SK-N-MC (cell line): Measurements from ENCODE around the gene POU5F1.
A peak's percentile ranks its signal among the peaks of the same experiment; 100 is the strongest.

Experiments used
- DNase-seq: peaks from one replicate; pipeline ENCODE4 v3.0.0-alpha.2; 2011; ENCODE audit warnings: low read depth, low spot score
- H3K27ac ChIP-seq: fragments of 200-600 bp; sonication (generic); 2 replicates; pipeline ENCODE4 v1.5.1; 2016; ENCODE audit warnings: mixed run types
- H3K36me3 ChIP-seq: fragments of 200-600 bp; sonication (generic); 2 replicates; pipeline ENCODE4 v1.6.1; 2017; ENCODE audit warnings: antibody characterized with exemption, low read length, mixed read lengths; ENCODE audit not compliant: insufficient read depth
- H3K4me3 ChIP-seq: fragments of 200-600 bp; sonication (generic); 2 replicates; pipeline ENCODE4 v1.5.1; 2016
- H3K9ac ChIP-seq: fragments of 200-600 bp; sonication (generic); 2 replicates; pipeline ENCODE4 v1.8.0; 2017; ENCODE audit warnings: mixed run types, mixed read lengths; ENCODE audit not compliant: insufficient read length
- H3K9me3 ChIP-seq: fragments of 200-600 bp; sonication (generic); 2 replicates; pipeline ENCODE4 v1.6.1; 2017; ENCODE audit warnings: low read depth, mild to moderate bottlenecking, antibody characterized with exemption, low read length, moderate library complexity, mixed read lengths
- EZH2 ChIP-seq: fragments of 200-600 bp; sonication (generic); IDR thresholded peaks from one replicate; pipeline ENCODE4 v1.6.1; 2017; ENCODE audit warnings: antibody characterized with exemption
- FOXP2 ChIP-seq: optimal IDR thresholded peaks from 2 replicates; pipeline ENCODE3; 2011; ENCODE audit warnings: mild to moderate bottlenecking, moderate library complexity; ENCODE audit not compliant: insufficient read depth; ENCODE audit errors: extremely low read length, control extremely low read depth
- POLR2AphosphoS5 ChIP-seq: IDR thresholded peaks from 2 replicates; pipeline ENCODE4 v1.6.1; 2012; ENCODE audit warnings: mild to moderate bottlenecking, low read depth, low read length, borderline replicate concordance

The POU5F1 gene

DNA sequence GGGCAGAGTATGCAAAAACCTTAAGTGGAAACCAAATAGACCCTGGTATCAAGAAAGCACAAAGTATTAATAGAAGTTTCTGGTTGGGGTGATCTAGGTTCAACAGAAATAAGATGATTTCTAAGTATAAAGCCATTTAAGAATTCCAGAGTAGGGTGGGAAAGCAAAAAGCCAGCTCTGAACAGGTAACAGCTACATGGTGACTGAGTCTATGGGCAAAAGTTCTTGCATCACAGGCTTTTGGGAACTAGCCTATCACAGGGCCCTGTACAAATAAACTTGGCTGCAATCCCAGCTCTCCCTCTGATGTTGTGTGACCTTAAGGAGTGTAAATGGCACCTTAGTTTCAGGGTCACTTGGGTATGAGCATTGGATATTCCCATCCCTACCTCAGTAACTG is 6.6 kb downstream of the POU5F1 start:
- TF ChIP-seq EZH2 (no peak), FOXP2 (no peak), POLR2AphosphoS5 (no peak)
- H3K4me3 ChIP-seq = no peak overlapping the region
- H3K9ac ChIP-seq = no peak overlapping the region
- H3K36me3 ChIP-seq = peaks cover 6% of the 10 kb centered on the region; the same call in 1 of the 2 replicates
- no peak overlapping the region for H3K27ac ChIP-seq
- no peak for DNase-seq
- no peaks in the 10 kb centered on the region for H3K9me3 ChIP-seq

DNA sequence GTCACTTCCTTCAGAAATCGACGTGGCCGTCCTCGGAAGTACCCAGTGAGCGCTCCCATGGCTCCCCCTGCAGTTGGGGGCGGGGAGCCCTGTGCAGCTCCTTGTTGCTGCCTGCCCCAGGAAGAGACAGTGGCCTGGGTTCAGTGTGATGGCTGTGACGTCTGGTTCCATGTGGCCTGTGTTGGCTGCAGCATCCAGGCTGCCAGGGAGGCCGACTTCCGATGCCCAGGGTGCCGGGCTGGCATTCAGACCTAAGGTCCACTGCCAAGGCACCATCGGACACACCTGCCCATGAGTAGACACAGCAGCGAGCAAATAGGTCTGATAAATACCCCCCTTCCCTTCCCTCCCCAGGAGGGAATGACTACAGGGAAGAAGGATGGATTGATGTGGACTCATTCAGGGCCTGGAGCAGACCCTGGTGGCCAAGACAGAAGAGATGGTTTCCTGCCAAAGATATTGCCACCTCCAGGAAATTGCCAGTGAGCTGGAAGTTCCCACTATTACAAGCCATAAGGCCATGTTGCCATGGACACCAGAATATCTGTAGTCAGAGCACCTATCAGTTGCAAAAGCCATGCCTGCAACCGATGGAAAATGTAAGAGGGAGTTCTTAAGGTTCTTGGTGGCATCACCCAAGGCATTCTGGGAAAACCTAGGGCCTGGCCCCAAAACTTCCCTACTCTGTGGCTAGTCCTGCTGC is 7.9 kb downstream of the POU5F1 start:
- no peak overlapping the region for H3K4me3 ChIP-seq
- TF ChIP-seq POLR2AphosphoS5 (no peak), FOXP2 (no peak), EZH2 (no peak)
- no peaks in the 10 kb centered on the region for H3K9me3 ChIP-seq
- H3K36me3 ChIP-seq = peaks cover 6% of the 10 kb centered on the region; the same call in 1 of the 2 replicates
- no peak overlapping the region for H3K27ac ChIP-seq
- DNase-seq = no peak
- H3K9ac ChIP-seq = no peak overlapping the region

DNA sequence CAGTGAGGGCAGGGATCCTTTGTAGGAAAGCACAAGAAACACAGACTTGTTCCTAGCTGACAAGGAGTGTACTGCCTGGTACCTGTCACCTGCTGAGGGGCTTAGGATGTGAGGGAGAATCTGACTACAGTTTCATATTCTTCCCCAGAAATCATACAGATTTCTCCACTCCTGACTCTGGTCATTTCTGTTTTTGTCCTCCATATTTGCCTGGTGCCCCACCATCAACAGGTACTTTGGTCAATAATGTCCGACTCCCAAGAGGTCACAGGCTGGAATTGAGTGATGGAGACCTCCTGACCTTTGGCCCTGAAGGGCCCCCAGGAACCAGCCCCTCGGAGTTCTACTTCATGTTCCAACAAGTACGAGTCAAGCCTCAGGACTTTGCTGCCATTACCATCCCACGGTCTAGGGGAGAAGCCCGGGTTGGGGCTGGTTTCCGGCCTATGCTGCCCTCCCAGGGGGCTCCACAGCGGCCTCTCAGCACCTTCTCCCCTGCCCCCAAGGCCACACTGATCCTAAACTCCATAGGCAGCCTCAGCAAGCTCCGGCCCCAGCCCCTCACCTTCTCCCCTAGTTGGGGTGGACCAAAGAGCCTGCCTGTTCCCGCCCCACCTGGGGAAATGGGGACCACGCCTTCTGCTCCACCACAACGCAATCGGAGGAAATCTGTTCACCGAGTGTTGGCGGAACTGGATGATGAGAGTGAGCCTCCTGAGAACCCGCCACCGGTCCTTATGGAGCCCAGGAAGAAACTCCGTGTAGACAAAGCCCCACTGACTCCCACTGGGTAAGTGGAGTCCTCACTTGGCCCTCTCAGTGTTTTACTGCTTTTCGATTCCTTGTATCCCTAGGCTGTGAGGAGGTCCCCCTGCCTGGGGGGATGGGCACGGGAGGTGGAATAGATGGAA is 9.0 kb downstream of the POU5F1 start:
- Histone ChIP-seq H3K4me3 (no peak overlapping the region), H3K9ac (no peak overlapping the region), H3K36me3 (peaks cover 9% of the 10 kb centered on the region; the same call in 1 of the 2 replicates), H3K9me3 (no peaks in the 10 kb centered on the region), H3K27ac (no peak overlapping the region)
- TF ChIP-seq FOXP2 = no peak
- TF ChIP-seq POLR2AphosphoS5 = no peak
- TF ChIP-seq EZH2 = no peak
- no peak for DNase-seq

DNA sequence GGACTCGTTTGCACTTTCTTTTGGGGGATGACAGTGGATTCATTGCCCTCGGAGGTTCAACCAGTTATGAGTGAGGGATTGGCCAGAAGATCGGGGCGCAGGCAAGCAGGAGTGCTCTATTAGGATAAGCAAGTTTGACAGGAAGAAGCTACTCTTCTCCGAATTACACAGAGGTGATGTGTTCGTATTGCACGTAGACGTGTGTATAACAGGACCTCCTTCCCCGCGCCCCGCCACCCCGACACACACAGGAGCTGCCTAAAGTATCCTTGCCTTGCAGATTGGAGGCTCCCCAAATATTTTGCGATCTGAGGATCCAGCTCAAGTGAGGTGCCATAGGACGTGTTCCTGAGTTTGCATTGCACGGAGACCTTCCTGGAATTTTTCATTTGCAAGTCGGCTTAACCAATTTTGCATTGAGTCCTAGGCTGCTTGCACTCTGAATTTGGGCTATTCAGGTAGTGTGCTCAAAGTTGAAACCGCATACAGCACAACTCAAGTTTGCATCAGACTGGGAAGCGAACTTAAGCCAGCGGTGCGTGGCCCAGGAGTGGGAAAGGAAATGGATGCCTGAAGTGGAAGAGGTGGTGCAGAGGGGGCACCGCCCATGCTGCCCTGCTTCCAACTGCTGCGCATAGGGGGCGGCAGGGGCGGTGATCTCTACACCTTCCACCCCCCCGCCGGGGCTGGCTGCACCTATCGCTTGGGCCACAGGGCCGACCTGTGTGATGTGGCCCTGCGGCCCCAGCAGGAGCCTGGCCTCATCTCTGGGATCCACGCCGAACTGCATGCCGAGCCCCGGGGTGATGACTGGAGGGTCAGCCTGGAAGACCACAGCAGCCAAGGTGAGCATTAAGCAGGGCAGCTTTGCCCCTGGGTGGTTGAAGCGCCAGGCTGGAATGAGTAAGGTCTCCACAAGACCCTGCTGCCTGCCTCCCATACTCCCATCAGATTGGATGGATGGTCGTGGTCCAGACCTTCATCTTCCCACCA is 11.3 kb downstream of the POU5F1 start:
- peak overlapping the region; percentile 80 for H3K9ac ChIP-seq
- TF ChIP-seq POLR2AphosphoS5 = no peak
- TF ChIP-seq FOXP2 = no peak
- no peaks in the 10 kb centered on the region for H3K9me3 ChIP-seq
- DNase-seq = no peak
- H3K27ac ChIP-seq = no peak overlapping the region
- peaks cover 19% of the 10 kb centered on the region; the same call in 1 of the 2 replicates for H3K36me3 ChIP-seq
- peak overlapping the region; percentile 91 for H3K4me3 ChIP-seq

DNA sequence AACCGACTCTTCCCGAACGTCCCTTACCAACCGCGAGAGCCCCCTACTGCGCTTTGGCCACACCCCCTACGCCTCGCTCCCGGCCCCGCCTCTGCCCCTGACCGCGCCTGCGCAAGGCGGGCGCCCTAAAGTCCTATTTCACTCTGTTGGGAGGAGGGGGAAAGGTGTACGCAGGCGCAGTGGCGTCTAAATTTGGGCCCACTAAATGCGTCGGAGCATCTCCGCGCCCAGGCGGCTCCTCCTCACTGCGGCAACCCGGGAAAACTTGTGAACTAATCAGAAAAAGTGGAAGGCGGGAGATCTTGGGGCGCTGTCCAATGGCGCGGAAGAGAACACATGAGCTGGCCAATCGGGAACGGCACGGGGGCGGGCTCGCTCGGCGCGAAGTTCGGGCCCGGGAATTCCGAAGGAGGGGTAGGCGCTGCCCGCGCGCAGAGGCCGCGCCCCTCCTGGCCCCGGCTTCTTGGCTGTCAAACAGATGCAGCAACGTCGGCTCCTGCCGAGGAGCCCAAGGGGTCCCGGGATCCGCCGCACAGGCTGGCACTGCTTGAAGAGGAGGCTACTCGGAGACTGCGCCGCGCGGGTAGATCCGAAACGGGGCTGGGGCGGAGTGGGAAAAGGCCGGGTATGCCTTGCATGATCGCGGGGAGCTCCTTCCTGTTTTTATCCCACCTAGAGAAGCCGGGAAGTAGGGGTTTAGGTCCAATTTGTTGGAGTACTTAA is 12.2 kb downstream of the POU5F1 start, which contains the start of gene TCF19:
TSS of gene TCF19 (plus strand) at position 450 of the 723 bp plus-strand sequence. CDS start 881 bp downstream, outside the sequence.
- Histone ChIP-seq H3K4me3 (peak within 1 kb of the TSS; percentile 91), H3K9ac (peak within 1 kb of the TSS; percentile 90), H3K27ac (peak within 1 kb of the TSS; percentile 72; the same call in 1 of the 2 replicates), H3K36me3 (peaks cover 19% of the 10 kb centered on the region; the same call in 1 of the 2 replicates), H3K9me3 (no peaks in the 10 kb centered on the region)
- TF ChIP-seq POLR2AphosphoS5 = peak; percentile 78
- no peak for TF ChIP-seq FOXP2
- DNase-seq = peak; percentile 100

DNA sequence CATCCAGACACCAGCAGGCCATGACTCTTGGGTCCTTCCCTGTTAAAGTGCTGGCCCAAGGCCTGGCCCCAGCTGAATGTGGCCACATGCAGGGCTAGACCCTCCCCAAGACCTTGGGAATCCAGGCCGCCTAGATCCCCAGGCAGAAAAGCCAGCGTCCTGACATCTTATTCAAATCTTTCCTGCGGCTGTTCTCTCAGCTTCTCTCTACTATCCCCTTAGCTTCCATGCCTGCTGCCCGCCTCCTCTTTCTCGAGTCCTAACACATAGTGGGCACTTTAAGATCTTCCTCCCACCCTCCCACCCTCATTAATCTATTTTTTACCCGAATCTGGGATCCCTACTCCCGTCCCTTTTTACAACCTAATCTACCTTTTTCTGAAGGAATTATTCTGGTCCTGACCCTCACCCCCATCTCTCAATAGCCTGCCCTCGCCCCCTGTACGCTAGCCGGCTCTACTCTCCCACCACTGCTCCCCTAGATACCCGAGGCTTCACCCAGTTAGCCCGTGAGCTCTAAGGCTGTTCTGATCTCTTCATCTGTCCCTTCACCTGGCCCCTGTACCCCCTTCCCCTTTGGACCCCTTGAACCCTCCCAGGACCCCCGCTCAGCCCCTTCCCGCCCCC is 12.9 kb downstream of the POU5F1 start, which contains the start of gene CCHCR1:
TSS of gene CCHCR1 (minus strand) at position 290 of the 627 bp plus-strand sequence. CDS start at position 88, 202 bp downstream.
- Histone ChIP-seq H3K27ac (peak within 1 kb of the TSS; percentile 72; the same call in 1 of the 2 replicates), H3K36me3 (peaks cover 14% of the 10 kb centered on the region; the same call in 1 of the 2 replicates), H3K4me3 (peak within 1 kb of the TSS; percentile 91), H3K9ac (peak within 1 kb of the TSS; percentile 90), H3K9me3 (no peaks in the 10 kb centered on the region)
- DNase-seq = no peak
- no peak for TF ChIP-seq FOXP2
- TF ChIP-seq POLR2AphosphoS5 = no peak
- TF ChIP-seq EZH2 = no peak
